Endothelial cell of umbilical vein (primary cell): Measurements from ENCODE around the gene NR3C1. TPM values are rescaled to one million over a fixed set of nuclear protein-coding genes. Genes with fewer than 3 reads are reported as not detected.
A peak's percentile ranks its signal among the peaks of the same experiment; 100 is the strongest.

Source experiments
- BruUV-seq: library from RNA; stranded (reverse); fragments of 400-500 nt; replicated peaks from 2 replicates; lab custom pipeline; 2021; lab: Mats Ljungman, UMichigan
- CTCF ChIA-PET: fragments of 300-600, 350-600 bp; sonication (Branson Sonifier 250); formaldehyde crosslinking; loops from one replicate; lab custom pipeline; 2021; ENCODE audit warnings: antibody characterized with exemption, inconsistent platforms; lab: Charles Lee
- POLR2A ChIA-PET: fragments of 300-600, 350-600 bp; sonication (Branson Sonifier 250); formaldehyde crosslinking; loops from one replicate; lab custom pipeline; 2021; ENCODE audit warnings: antibody characterized with exemption, inconsistent platforms; lab: Charles Lee
- DNase-seq: peaks from one replicate; pipeline ENCODE4 v3.0.0-alpha.2; 2011; ENCODE audit warnings: low read depth, low spot score
- FAIRE-seq: peaks from 2 replicates; lab custom pipeline; 2011; peaks lifted over from hg19 to GRCh38; lab: Jason Lieb, UNC
- H2AFZ ChIP-seq: 2 replicates; pipeline ENCODE4 v1.6.0; 2012; ENCODE audit warnings: low read depth, low read length, control low read depth, inconsistent platforms
- H3K27ac ChIP-seq: 2 replicates; pipeline ENCODE4 v1.5.1; 2011; ENCODE audit warnings: low read depth, mild to moderate bottlenecking, control low read depth, low read length, moderate library complexity; ENCODE audit not compliant: insufficient read depth
- H3K27me3 ChIP-seq, 2 experiments: 2 replicates each; pipeline versions ENCODE4 v1.6.0 to v1.6.1; 2011; ENCODE audit warnings: low read length in 2 of 2, mixed read lengths in 1 of 2; ENCODE audit not compliant: control insufficient read depth in 2 of 2, insufficient read depth in 2 of 2
- H3K36me3 ChIP-seq, 2 experiments: 2 replicates in 1 of 2; 3 replicates in 1 of 2; pipeline ENCODE4 v1.5.1; 2011; ENCODE audit warnings: low read length in 2 of 2, mild to moderate bottlenecking in 1 of 2, moderate library complexity in 1 of 2; ENCODE audit not compliant: control insufficient read depth in 2 of 2, insufficient read depth in 2 of 2; ENCODE audit errors: extremely low read depth in 1 of 2
- H3K4me1 ChIP-seq: 3 replicates; pipeline ENCODE4 v1.5.1; 2011; ENCODE audit warnings: mild to moderate bottlenecking, low read length; ENCODE audit not compliant: control insufficient read depth, insufficient read depth; ENCODE audit errors: extremely low read depth
- H3K4me2 ChIP-seq: 2 replicates; pipeline ENCODE4 v1.6.1; 2011; ENCODE audit warnings: low read length, control low read depth, mixed read lengths; ENCODE audit not compliant: insufficient read depth
- H3K4me3 ChIP-seq, 3 experiments: fragments of 200-600 bp in 1 of 3; sonication (generic), shearing (Covaris generic) in 1 of 3; replicated peaks in 1 of 3; 2 replicates each; pipeline ENCODE4 v1.5.1; 2011 to 2016; ENCODE audit warnings: control low read depth in 3 of 3, low read length in 3 of 3, mild to moderate bottlenecking in 2 of 3, inconsistent platforms in 1 of 3, low read depth in 1 of 3, moderate library complexity in 1 of 3; ENCODE audit not compliant: insufficient read depth in 1 of 3
- H3K79me2 ChIP-seq: 2 replicates; pipeline ENCODE4 v1.6.0; 2012; ENCODE audit warnings: low read length, inconsistent platforms; ENCODE audit not compliant: control insufficient read depth, insufficient read depth
- H3K9ac ChIP-seq: replicated peaks from 2 replicates; pipeline ENCODE3; 2011; ENCODE audit warnings: low read length, control low read depth; ENCODE audit not compliant: insufficient read depth; ENCODE audit errors: extremely low read depth
- H3K9me1 ChIP-seq: replicated peaks from 3 replicates; pipeline ENCODE4 v1.6.0; 2011; ENCODE audit warnings: mild to moderate bottlenecking, low read length; ENCODE audit not compliant: control insufficient read depth, insufficient read depth; ENCODE audit errors: extremely low read depth
- H3K9me3 ChIP-seq: replicated peaks from 2 replicates; pipeline ENCODE4 v1.5.1; 2012; ENCODE audit warnings: low read length, inconsistent platforms; ENCODE audit not compliant: control insufficient read depth, insufficient read depth
- H4K20me1 ChIP-seq: replicated peaks from 2 replicates; pipeline ENCODE3; 2011; ENCODE audit warnings: mild to moderate bottlenecking, low read length; ENCODE audit not compliant: control insufficient read depth, insufficient read depth; ENCODE audit errors: extremely low read depth
- MYC ChIP-seq: IDR thresholded peaks from one replicate; pipeline ENCODE4 v1.6.1; 2011; ENCODE audit warnings: mild to moderate bottlenecking, low read depth, low read length
- dilution Hi-C: fragments of 300-500 bp; cut with MboI; formaldehyde crosslinking; loops from one replicate; pipeline ENCODE4 v1.15.0; 2019; ENCODE audit warnings: low sequenced_read_pairs; ENCODE audit not compliant: extremely low pct_ligation_motif_present
- intact Hi-C: fragments of 100-400 bp; cut with micrococcal nuclease; formaldehyde crosslinking; loops from one replicate; pipeline ENCODE4 v1.10.0; 2022
- polyA plus RNA-seq, 4 experiments: library from polyadenylated mRNA; depleted of rRNA in 3 of 4; stranded (reverse) in 3 of 4; unstranded in 1 of 4; fragments of >200 nt; gene quantifications; 2 replicates each; pipeline versions ENCODE4 v1.2.1 to v1.2.3, GENCODE V29; 2011 to 2012; ENCODE audit warnings: missing spikeins in 1 of 4
- total RNA-seq: library from RNA; stranded (reverse); gene quantifications from 2 replicates; pipeline ENCODE4 v1.2.3, GENCODE V29; 2021
- TF ChIP-seq, protein P1 (sequence below), 2 donors: IDR thresholded peaks; 1 replicate in 1 of 2; 2 replicates in 1 of 2; pipeline ENCODE4 v1.5.1; 2011; ENCODE audit warnings: low read length in 2 of 2, mild to moderate bottlenecking in 2 of 2, moderate library complexity in 2 of 2, control low read depth in 1 of 2, inconsistent platforms in 1 of 2, low read depth in 1 of 2; ENCODE audit not compliant: insufficient read depth in 1 of 2; ENCODE audit errors: extremely low read depth in 1 of 2

NR3C1 gene
- total and polyA plus RNA-seq, 2 donors (not counting 3 experiments of a cell fraction or from before 2014, with no cell fraction given), result 4.1 to 17.0 TPM

DNA sequence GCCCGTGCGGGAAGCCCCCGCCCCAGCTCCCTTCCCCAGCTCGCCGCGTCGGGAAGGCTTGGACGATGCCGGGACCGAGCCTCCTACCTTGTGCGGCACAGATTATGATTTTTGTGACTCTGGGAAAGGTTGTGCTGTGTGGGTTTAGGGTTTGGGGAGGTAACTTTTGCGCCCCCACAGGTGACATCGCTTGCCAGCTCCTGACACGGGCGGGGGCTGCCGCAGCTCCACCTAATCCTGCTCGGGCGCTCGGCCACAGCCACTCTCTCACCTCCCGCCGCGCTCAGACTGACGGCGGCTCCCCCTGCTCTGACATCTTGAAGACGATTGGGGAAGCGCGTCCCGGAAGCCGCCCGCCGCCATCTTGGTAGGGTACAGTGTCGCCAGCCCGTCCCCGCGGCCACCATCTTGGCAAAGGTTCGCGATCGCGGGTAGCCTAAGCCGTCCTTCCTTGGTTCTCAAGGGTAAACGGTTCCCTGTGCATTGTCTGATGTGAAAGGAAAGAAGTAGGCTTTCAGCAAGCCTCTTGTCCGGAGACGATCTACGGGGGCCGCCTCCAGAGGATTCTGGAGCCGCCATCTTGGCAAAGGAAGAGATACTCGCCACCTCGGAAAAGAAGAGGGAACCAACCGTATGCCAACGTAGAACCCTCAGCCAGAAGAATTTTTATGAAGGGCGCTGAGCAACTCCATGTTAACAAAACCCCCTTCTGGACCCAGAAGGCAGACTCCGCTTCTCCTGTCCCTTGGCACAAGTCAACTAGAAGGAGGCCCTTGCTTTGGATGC lies 1.8 kb upstream of the NR3C1 start:
- BruUV-seq, result TSS peak; percentile 77

More for the DNA sequence above, 1.8 kb upstream of the NR3C1 start:
- Histone ChIP-seq H3K27me3 (no peaks in the 10 kb centered on the region), H3K27ac (peak overlapping the region; percentile 94), H3K9me1 (no peaks in the 10 kb centered on the region), H3K79me2 (peaks cover 25% of the 10 kb centered on the region), H4K20me1 (no peaks in the 10 kb centered on the region), H3K9ac (peak overlapping the region; percentile 84), H3K36me3 (no peaks in the 10 kb centered on the region), H3K4me3 (peak overlapping the region; percentile 64 to 79 (median 70)), H2AFZ (peak overlapping the region; percentile 99), H3K4me1 (peaks cover 27% of the 10 kb centered on the region), H3K4me2 (peak overlapping the region; percentile 81), H3K9me3 (no peaks in the 10 kb centered on the region)
- ChIA-PET POLR2A (interaction anchor here (0.5 to 0.6 kb wide), 3 partner anchors 94 to 490 kb away, joined by 3 to 4 read pairs (median 4); no protein-coding TSS in a partner anchor), CTCF (interaction anchor here (0.7 to 2.8 kb wide), 26 partner anchors 138 to 785 kb away, joined by 3 to 35 read pairs (median 6); no protein-coding TSS in a partner anchor)
- peak; percentile 80 for DNase-seq
- dilution Hi-C loops, result no loop called here
- TF ChIP-seq, protein P1, sequence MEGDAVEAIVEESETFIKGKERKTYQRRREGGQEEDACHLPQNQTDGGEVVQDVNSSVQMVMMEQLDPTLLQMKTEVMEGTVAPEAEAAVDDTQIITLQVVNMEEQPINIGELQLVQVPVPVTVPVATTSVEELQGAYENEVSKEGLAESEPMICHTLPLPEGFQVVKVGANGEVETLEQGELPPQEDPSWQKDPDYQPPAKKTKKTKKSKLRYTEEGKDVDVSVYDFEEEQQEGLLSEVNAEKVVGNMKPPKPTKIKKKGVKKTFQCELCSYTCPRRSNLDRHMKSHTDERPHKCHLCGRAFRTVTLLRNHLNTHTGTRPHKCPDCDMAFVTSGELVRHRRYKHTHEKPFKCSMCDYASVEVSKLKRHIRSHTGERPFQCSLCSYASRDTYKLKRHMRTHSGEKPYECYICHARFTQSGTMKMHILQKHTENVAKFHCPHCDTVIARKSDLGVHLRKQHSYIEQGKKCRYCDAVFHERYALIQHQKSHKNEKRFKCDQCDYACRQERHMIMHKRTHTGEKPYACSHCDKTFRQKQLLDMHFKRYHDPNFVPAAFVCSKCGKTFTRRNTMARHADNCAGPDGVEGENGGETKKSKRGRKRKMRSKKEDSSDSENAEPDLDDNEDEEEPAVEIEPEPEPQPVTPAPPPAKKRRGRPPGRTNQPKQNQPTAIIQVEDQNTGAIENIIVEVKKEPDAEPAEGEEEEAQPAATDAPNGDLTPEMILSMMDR (IDR thresholded peaks at IDR 0.05; ENCODE audit: extremely low read depth in 1 of 2, insufficient read depth in 1 of 2, low read depth in 1 of 2, low read length in 2 of 2), result peak in 1 of 2 donors; percentile 11
- TF ChIP-seq MYC, result no peak
- FAIRE-seq, result peak; percentile 26
- intact Hi-C loops, result loop anchor here (2.0 to 10.0 kb wide), 3 partner anchors 190 to 786 kb away; no protein-coding TSS in a partner anchor
